Posterior cingulate gyrus (tissue), 11 donors: ENCODE measurements around the gene GPHN.
"Not testable (repeated sequence)": the region's sequence is repeated elsewhere in the genome, so short reads cannot be mapped to it uniquely, and the experiment has no call there.

Experiments
- DNase-seq, 10 donors: peaks; one replicate each; pipeline versions ENCODE4 v3.0.0 to v3.0.0-alpha.2; 2020 to 2021; ENCODE audit warnings: mixed read lengths in 3 of 10
- intact Hi-C: fragments of 100-400 bp; cut with DNase I; formaldehyde crosslinking; loops from one replicate; pipeline ENCODE4 v1.15.1; 2023

GPHN gene

DNA sequence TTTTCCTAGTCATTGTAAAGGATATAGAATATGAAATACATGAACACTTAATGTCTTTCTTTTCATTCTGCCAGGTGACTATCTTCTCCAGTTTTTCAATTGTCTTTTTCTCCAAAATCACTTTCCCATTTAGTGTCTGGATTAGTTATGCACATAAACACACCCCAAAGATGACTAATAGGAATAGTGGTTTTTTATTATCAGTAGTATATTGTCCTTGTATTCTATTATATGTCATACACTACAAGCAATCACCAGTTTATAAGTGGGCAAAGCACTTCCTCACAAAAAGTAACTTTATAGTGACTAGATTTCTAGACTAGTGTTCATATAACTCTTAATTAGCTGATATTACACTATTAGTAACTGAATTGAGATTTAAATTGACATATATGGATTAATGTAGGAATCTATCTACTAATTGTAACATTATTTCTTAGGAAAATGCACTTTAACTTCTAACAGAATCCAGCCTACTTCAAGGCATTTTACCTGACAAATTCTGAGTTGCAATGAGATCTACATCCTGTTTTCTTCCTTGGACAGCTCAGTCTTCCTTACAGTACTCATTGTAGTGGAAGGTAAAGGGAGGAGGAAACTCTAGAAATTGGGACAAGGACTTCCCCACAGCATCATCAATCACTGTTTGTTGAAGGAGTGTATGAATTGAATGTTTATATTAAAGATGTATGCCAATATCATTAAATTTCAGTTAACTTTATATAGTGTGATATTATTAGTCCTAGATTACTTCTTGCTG lies 495.2 kb downstream of the GPHN start:
- no peak for DNase-seq
- intact Hi-C loops: no loop called here

DNA sequence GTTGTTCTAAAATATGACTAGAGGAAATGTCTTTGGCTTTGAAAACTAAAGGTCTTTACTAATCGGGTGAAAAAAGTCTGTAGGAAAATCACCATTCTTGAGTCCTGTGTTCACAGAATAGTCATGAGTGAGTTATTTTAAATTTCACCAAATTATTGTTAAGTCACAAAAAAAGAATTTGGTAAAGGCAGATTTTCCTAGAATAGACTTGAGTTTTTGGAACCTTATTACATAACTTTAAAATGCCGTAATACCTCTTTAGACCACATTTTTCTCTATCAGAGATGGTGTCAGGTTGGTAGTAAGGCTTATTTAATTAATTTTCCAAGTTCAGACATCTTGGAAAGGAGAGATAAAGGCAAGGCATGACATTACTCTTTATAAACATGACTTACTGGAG lies 496.6 kb downstream of the GPHN start:
- DNase-seq: no peak
- intact Hi-C loops: no loop called here

DNA sequence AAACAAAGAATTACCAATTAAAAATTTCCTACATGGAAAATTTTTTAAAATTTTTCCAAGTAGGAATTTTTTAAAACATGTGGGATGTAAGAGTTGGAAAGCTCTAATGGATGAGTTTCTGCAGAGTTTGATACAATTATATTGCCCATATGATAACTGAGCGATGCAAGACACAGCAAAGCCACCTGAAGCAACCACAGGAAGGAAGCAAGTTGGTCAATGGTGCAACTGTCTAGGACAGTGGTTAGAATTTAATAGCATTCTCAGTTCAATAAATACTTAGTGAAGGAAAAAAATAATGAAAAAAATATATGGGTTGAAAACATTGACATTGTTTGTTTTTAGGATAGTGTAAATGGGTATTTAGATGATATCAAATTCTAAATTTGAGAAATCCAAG lies 502.7 kb downstream of the GPHN start:
- DNase-seq: no peak
- intact Hi-C loops: no loop called here

GRCh38 chr14:67016856-67017255 lies 508.9 kb downstream of the GPHN start:
- DNase-seq: no peak
- intact Hi-C loops: no loop called here

GRCh38 chr14:67018720-67019119 lies 510.8 kb downstream of the GPHN start:
- no peak for DNase-seq
- intact Hi-C loops: no loop called here

DNA sequence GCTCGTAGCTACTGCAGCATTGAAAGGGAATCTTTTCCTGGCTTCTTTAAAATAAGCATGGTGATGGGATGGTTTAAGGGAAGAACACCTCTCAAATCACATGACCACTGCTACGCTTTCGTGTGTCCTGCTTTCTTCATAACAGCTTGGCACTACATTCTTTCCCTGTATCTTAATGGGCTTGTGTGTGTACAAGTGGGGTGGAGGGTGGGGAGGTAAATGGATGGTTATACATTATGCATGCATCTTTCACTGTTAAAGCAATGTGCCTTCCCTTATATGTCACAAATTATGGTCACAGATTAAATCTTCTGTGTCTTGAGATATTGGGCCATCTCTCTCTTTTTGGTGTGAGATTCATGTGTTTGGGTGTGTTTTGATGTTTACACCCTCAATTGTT lies 511.8 kb downstream of the GPHN start:
- no peak for DNase-seq
- intact Hi-C loops: no loop called here

GRCh38 chr14:67031920-67032774 lies 524.2 kb downstream of the GPHN start:
- no peak for DNase-seq
- intact Hi-C loops: no loop called here

DNA sequence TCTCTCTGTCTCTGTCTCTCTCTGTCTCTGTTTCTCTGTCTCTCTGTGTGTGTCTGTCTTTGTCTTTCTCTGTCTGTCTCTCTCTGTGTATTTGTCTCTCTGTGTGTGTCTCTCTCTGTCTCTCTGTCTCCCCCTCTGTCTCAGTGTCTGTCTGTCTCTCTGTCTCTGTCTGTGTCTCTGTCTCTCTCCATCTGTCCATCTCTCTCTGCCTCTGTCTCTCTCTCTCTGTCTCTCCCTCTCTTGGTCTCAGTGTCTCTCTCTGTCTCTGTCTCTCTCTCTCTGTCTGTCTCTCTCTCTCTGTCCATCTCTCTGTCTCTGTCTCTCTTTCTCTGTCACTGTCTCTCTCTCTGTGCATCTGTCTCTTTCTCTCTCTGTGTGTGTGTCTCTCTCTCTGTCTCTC lies 537.5 kb downstream of the GPHN start:
- intact Hi-C loops: no loop called here
- no peak for DNase-seq

DNA sequence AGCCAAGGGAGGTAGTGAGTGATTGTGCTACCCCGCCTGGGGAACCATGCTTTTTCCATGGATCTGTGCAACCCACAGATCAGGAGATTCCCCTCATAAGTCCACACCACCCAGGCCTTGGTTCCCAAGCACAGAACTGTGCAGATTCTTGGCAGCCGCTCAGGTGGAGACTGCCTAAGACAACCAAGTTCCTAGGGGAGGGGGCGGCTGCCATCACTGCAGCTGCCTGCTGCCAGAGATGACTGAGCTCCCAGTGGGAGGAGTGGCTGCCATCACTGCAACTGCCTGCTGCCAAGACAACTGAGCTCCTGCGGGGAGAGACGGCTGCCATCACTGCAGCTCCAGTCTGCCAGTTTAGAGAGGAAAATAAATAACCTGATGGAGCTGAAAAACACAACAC lies 542.9 kb downstream of the GPHN start:
- intact Hi-C loops: no loop called here
- peak in 1 of 10 donors; percentile 51 for DNase-seq

GRCh38 chr14:67056684-67057083 lies 548.7 kb downstream of the GPHN start:
- peak in 2 of 10 donors; percentile 75 to 78 for DNase-seq
- intact Hi-C loops: no loop called here

GRCh38 chr14:67059596-67059995 lies 551.6 kb downstream of the GPHN start:
- DNase-seq: no peak
- intact Hi-C loops: no loop called here

DNA sequence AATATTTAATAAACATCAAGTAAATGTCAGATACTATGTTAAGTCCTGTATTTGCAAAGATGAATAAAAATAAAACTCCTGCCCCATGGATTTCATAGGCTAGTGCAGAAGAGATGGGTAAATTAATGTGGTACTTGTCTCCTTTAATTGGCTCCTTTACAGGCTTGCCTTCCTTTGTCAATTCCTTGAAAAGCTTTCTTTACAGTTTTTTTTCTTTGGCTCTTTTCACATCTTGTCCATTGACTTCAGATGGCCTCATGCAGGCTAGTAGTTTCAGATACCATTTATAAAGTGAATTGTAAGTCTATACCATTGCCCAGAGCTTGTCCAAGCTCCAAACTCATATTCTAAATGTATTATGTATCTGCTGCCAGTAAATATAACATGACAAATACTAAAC lies 552.6 kb downstream of the GPHN start:
- DNase-seq: no peak
- intact Hi-C loops: no loop called here

GRCh38 chr14:67067070-67067814 lies 559.3 kb downstream of the GPHN start:
- DNase-seq, intact Hi-C loops: not testable (repeated sequence)

GRCh38 chr14:67068251-67068650 lies 560.3 kb downstream of the GPHN start:
- intact Hi-C loops: no loop called here
- DNase-seq: no peak

DNA sequence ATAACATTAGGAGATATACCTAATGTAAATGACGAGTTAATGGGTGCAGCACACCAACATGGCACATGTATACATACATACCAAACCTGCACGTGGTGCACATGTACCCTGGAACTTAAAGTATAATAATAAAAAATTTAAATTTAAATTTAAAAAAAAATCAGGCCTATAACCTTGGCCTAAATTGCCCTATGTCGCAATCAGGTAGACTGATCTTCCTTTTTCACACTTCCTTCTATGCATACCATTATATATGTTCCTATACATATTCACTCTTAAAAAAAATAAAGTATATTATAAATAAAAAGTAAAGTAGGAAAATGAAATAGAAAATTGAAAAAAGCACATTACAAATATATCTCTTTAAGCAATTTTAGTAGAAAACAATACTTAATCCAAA lies 563.6 kb downstream of the GPHN start:
- no peak for DNase-seq
- intact Hi-C loops: no loop called here

GRCh38 chr14:67077921-67078320 lies 570.0 kb downstream of the GPHN start:
- peak in 1 of 10 donors; percentile 24 for DNase-seq
- intact Hi-C loops: no loop called here

- no peak for DNase-seq
- intact Hi-C loops: no loop called here
Measured at GRCh38 chr14:67079846-67080245, 571.9 kb downstream of the GPHN start.

DNA sequence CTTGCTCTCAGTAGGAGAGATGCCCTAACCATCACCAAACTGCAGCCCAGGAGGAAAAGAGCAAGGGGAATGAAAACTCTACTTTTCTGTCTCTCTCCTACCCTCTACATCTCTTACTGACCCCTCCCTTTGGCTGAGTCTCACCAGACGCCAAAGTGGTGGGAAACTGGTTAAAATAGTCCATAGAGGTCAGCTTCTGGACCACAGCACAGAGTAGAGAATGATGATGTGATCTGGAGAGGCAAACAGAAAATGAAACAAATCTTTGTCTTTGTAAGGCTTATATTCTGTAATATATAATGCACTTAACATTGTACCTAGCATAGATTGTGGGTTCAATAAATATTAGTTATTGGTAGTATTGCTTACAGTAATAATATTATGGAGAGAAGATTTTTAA lies 600.3 kb downstream of the GPHN start:
- intact Hi-C loops: no loop called here

DNA sequence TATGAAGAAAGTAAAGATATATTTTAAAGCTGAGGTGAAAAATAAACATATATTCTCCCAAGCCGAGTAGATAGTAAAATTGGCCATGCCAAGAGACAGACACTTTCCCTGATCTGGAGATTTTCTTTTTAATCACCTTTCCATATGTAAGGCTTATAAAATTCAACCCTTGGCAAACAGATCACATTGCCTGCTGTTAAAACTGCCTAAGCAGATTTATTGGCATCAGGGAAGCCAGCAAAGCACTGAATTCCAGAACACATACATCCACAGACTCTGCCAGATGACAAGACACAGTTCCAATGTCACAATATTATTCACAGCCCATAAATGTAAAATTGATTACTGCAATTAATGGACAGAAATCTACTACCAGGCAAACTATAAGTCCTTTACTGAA lies 603.1 kb downstream of the GPHN start:
- intact Hi-C loops: no loop called here

More for the DNA sequence above, 600.3 kb downstream of the GPHN start:
- no peak for DNase-seq

DNA sequence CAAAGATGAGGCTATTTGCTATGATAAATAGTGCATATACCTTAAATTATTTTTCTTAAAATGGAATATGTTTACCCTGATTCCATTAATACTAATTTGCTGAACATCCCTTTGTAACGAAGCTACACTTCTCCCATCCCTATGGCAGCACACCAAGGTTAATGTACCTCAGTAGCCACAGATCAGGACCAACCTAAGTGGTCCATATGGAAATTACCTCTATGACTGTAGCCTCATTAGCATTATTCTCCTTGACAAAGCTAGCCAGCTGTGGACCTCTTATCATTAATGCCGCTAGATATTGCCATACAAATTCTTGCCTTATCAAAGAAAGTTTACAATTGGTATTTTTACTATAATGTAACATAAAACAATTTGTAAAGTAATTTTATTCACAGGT lies 604.4 kb downstream of the GPHN start:
- intact Hi-C loops: no loop called here
- no peak for DNase-seq

More for the DNA sequence above, 603.1 kb downstream of the GPHN start:
- DNase-seq: no peak

DNA sequence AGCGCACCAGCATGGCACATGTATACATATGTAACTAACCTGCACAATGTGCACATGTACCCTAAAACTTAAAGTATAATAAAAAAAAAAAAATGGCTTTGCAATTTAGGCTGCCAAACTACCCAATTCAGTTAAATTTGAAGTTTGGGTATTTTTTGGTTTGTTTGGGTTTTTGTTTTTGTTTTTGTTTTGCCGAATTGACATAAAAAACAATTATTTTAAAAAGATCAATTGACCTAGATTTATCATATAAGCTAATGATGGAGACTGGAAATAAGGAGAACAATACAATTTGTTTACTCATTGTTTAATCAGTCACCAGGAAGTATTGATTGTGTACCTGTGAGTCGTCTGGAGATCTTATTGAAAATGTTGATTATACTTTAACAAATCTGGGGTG lies 619.2 kb downstream of the GPHN start:
- intact Hi-C loops: no loop called here
- no peak for DNase-seq
